Measurements from ENCODE around the gene RSF1. TPM values are rescaled to one million over a fixed set of nuclear protein-coding genes. Genes with fewer than 3 reads are reported as not detected.
A peak's percentile ranks its signal among the peaks of the same experiment; 100 is the strongest.

The RSF1 gene
- total RNA-seq, 1 donor from 2014 or later: 97.6 TPM

GRCh38 chr11:77819411-77819920, 1.1 kb downstream of the RSF1 start:
- Mint-ChIP-seq H3K27me3 (ENCODE audit: unreplicated experiment) (peaks cover 9% of the 10 kb centered on the region), H3K9me3 (ENCODE audit: unreplicated experiment) (peaks cover 11% of the 10 kb centered on the region), H3K27ac (ENCODE audit: unreplicated experiment) (peak overlapping the region; percentile 92), H3K4me1 (ENCODE audit: low read depth, unreplicated experiment) (peaks cover 9% of the 10 kb centered on the region), H3K36me3 (ENCODE audit: unreplicated experiment) (no peaks in the 10 kb centered on the region), H3K4me3 (ENCODE audit: unreplicated experiment) (peak overlapping the region; percentile 98)
- TF ChIP-seq, protein P1, sequence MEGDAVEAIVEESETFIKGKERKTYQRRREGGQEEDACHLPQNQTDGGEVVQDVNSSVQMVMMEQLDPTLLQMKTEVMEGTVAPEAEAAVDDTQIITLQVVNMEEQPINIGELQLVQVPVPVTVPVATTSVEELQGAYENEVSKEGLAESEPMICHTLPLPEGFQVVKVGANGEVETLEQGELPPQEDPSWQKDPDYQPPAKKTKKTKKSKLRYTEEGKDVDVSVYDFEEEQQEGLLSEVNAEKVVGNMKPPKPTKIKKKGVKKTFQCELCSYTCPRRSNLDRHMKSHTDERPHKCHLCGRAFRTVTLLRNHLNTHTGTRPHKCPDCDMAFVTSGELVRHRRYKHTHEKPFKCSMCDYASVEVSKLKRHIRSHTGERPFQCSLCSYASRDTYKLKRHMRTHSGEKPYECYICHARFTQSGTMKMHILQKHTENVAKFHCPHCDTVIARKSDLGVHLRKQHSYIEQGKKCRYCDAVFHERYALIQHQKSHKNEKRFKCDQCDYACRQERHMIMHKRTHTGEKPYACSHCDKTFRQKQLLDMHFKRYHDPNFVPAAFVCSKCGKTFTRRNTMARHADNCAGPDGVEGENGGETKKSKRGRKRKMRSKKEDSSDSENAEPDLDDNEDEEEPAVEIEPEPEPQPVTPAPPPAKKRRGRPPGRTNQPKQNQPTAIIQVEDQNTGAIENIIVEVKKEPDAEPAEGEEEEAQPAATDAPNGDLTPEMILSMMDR (IDR thresholded peaks at IDR 0.05; ENCODE audit: partially characterized antibody, unreplicated experiment): no peak
- DNase-seq: peak; percentile 87

- no peak for DNase-seq
- Mint-ChIP-seq H3K27ac (ENCODE audit: unreplicated experiment) (no peak overlapping the region), H3K36me3 (ENCODE audit: unreplicated experiment) (no peaks in the 10 kb centered on the region), H3K4me1 (ENCODE audit: low read depth, unreplicated experiment) (peaks cover 4% of the 10 kb centered on the region), H3K27me3 (ENCODE audit: unreplicated experiment) (peaks cover 7% of the 10 kb centered on the region), H3K9me3 (ENCODE audit: unreplicated experiment) (peaks cover 5% of the 10 kb centered on the region), H3K4me3 (ENCODE audit: unreplicated experiment) (no peak overlapping the region)
- TF ChIP-seq, protein P1 (IDR thresholded peaks at IDR 0.05; ENCODE audit: partially characterized antibody, unreplicated experiment): no peak
Observed at GRCh38 chr11:77815459-77815858, 5.1 kb downstream of the RSF1 start.

DNA sequence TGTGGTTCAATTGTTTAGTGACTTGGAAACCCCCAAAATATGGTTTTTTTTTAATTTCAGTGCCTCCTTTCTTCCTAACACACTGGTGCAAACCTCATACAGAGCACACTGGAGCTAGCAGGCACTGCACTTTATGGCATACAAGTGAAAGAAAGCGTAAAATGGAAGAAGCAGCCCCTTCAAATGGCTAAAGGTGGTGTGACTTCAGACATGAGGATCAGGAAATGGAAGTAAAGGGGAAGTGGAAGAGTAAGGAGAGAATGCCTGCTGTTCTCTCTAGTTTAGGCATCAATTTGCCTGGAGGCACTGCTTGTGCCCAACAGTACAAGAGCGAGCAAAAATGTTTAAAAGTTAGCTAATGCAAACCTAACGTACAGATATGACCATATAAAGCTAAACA, 5.7 kb downstream of the RSF1 start:
- peaks cover 7% of the 10 kb centered on the region for H3K27me3 Mint-ChIP-seq (ENCODE audit: unreplicated experiment)
- TF ChIP-seq, protein P1 (IDR thresholded peaks at IDR 0.05; ENCODE audit: partially characterized antibody, unreplicated experiment): no peak
- H3K4me3 Mint-ChIP-seq (ENCODE audit: unreplicated experiment): no peak overlapping the region

DNA sequence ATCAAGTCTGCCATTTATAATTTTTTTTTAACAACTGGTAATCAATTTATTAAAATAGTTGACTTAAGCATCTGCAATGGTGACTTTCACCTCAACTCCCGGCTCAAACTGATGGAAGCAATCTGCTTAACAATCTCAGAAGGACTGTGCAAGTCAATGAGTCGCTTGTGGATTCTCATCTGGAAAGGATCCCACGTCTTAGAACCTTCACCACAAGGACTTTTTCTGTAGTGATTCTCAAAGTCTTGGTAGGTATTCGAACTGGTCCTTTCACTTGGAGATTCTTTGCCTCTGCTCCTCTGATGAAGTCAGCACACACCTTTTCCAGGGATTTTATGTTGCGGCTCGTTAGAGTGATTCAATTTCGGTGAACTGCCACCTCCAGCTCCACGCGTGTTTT, 7.3 kb downstream of the RSF1 start:
- DNase-seq: no peak
- H3K9me3 Mint-ChIP-seq (ENCODE audit: unreplicated experiment): no peaks in the 10 kb centered on the region
- no peaks in the 10 kb centered on the region for H3K36me3 Mint-ChIP-seq (ENCODE audit: unreplicated experiment)
- TF ChIP-seq, protein P1 (IDR thresholded peaks at IDR 0.05; ENCODE audit: partially characterized antibody, unreplicated experiment): no peak
- no peak overlapping the region for H3K4me3 Mint-ChIP-seq (ENCODE audit: unreplicated experiment)
- no peaks in the 10 kb centered on the region for H3K27me3 Mint-ChIP-seq (ENCODE audit: unreplicated experiment)
- no peaks in the 10 kb centered on the region for H3K4me1 Mint-ChIP-seq (ENCODE audit: low read depth, unreplicated experiment)
- no peak overlapping the region for H3K27ac Mint-ChIP-seq (ENCODE audit: unreplicated experiment)

More for the DNA sequence above, 5.7 kb downstream of the RSF1 start:
- peaks cover 4% of the 10 kb centered on the region for H3K4me1 Mint-ChIP-seq (ENCODE audit: low read depth, unreplicated experiment)
- H3K9me3 Mint-ChIP-seq (ENCODE audit: unreplicated experiment): peaks cover 5% of the 10 kb centered on the region
- H3K36me3 Mint-ChIP-seq (ENCODE audit: unreplicated experiment): no peaks in the 10 kb centered on the region
- H3K27ac Mint-ChIP-seq (ENCODE audit: unreplicated experiment): no peak overlapping the region
- no peak for DNase-seq

GRCh38 chr11:77806993-77807392, 13.5 kb downstream of the RSF1 start:
- no peaks in the 10 kb centered on the region for H3K27me3 Mint-ChIP-seq (ENCODE audit: unreplicated experiment)
- no peak overlapping the region for H3K4me3 Mint-ChIP-seq (ENCODE audit: unreplicated experiment)
- no peak for DNase-seq
- H3K9me3 Mint-ChIP-seq (ENCODE audit: unreplicated experiment): no peaks in the 10 kb centered on the region
- H3K36me3 Mint-ChIP-seq (ENCODE audit: unreplicated experiment): no peaks in the 10 kb centered on the region
- TF ChIP-seq, protein P1 (IDR thresholded peaks at IDR 0.05; ENCODE audit: partially characterized antibody, unreplicated experiment): no peak
- no peak overlapping the region for H3K27ac Mint-ChIP-seq (ENCODE audit: unreplicated experiment)
- H3K4me1 Mint-ChIP-seq (ENCODE audit: low read depth, unreplicated experiment): peaks cover 7% of the 10 kb centered on the region

Data from glutamatergic neuron (in vitro differentiated cells).